ENCODE results near the gene EHMT1. TPM values are rescaled to one million over a fixed set of nuclear protein-coding genes. Genes with fewer than 3 reads are reported as not detected.

Gene EHMT1
- total and polyA plus RNA-seq, 2 donors (not counting 1 experiment from before 2014, with no cell fraction given), result 101 to 394 TPM

GRCh38 chr9:137603879-137604278 is 14.9 kb upstream of the EHMT1 start:
- CTCF ChIA-PET, result no interaction called here
- peaks cover 12 to 25% of the 10 kb centered on the region in 2 donors for H3K4me1 ChIP-seq (ENCODE audit: control insufficient read depth in 2 of 2, insufficient read depth in 2 of 2, low read length in 2 of 2)
- TF ChIP-seq EZH2 (IDR thresholded peaks at IDR 0.05; ENCODE audit: borderline replicate concordance, insufficient read depth, low read depth, low read length, poor library complexity, severe bottlenecking), result no peak
- no peak for TF ChIP-seq CTCF (IDR thresholded peaks at IDR 0.05)
- H2AFZ ChIP-seq (ENCODE audit: insufficient read depth, low read depth, low read length, poor library complexity, severe bottlenecking), result no peak overlapping the region
- H3K79me2 ChIP-seq (ENCODE audit: control insufficient read depth, insufficient read depth, low read length), result peaks cover 30% of the 10 kb centered on the region
- WGBS (ENCODE audit: insufficient coverage), result 98% methylated on average over 13 of the region's 13 CpGs
- peaks cover 0 to 4% of the 10 kb centered on the region in 2 experiments for H3K36me3 ChIP-seq (replicated peaks in 1 of 2; ENCODE audit: control extremely low read depth in 1 of 2, control insufficient read depth in 1 of 2, extremely low read depth in 1 of 2, insufficient read depth in 2 of 2, low read length in 1 of 2)
- Mint-ChIP-seq H3K4me1 (peaks cover 21% of the 10 kb centered on the region), H3K4me3 (peak overlapping the region; percentile 78), H3K27ac (no peak overlapping the region), H3K9me3 (ENCODE audit: insufficient read depth) (no peaks in the 10 kb centered on the region), H3K27me3 (no peaks in the 10 kb centered on the region)
- no peak overlapping the region for H3K9ac ChIP-seq (ENCODE audit: low read length)
- DNase-seq, result no peak
- no peak overlapping the region for H3K27ac ChIP-seq (ENCODE audit: low read length in 2 of 2)
- no peak overlapping the region for H3K4me2 ChIP-seq (replicated peaks; ENCODE audit: low read depth, low read length, poor library complexity, severe bottlenecking)
- POLR2A ChIA-PET, result no interaction called here
- H3K27me3 ChIP-seq (replicated peaks in 1 of 4; ENCODE audit: control extremely low read depth in 1 of 4, control insufficient read depth in 3 of 4, insufficient read depth in 4 of 4, low read length in 3 of 4), result no peaks in the 10 kb centered on the region
- no peaks in the 10 kb centered on the region for H3K9me3 ChIP-seq (ENCODE audit: control extremely low read depth in 1 of 3, control insufficient read depth in 2 of 3, insufficient read depth in 1 of 3, low read length in 2 of 3)
- H4K20me1 ChIP-seq (ENCODE audit: control insufficient read depth, insufficient read depth, low read length, poor library complexity, severe bottlenecking), result peaks cover 24% of the 10 kb centered on the region
- H3K4me3 ChIP-seq (ENCODE audit: control extremely low read depth in 1 of 5, extremely low read depth in 1 of 5, insufficient read depth in 1 of 5, low read depth in 2 of 5, low read length in 4 of 5), result no peak overlapping the region
- ATAC-seq (ENCODE audit: low read depth), result no peak
- intact Hi-C loops (cut with micrococcal nuclease), result loop anchor here (2.0 kb wide), 1 partner anchor 813 kb away; the partner anchor contains the start of gene TMEM141

GRCh38 chr9:137604345-137605086 is 14.3 kb upstream of the EHMT1 start:
- Histone ChIP-seq H3K4me3 (ENCODE audit: control extremely low read depth in 1 of 5, extremely low read depth in 1 of 5, insufficient read depth in 1 of 5, low read depth in 2 of 5, low read length in 4 of 5) (peak overlapping the region in 4 of 5 experiments; percentile 28 to 44 (median 42)), H3K9me3 (ENCODE audit: control extremely low read depth in 1 of 3, control insufficient read depth in 2 of 3, insufficient read depth in 1 of 3, low read length in 2 of 3) (no peaks in the 10 kb centered on the region), H2AFZ (ENCODE audit: insufficient read depth, low read depth, low read length, poor library complexity, severe bottlenecking) (peak overlapping the region; percentile 1), H3K27ac (ENCODE audit: low read length in 2 of 2) (no peak overlapping the region), H3K4me1 (ENCODE audit: control insufficient read depth in 2 of 2, insufficient read depth in 2 of 2, low read length in 2 of 2) (peaks cover 12 to 25% of the 10 kb centered on the region in 2 donors), H4K20me1 (ENCODE audit: control insufficient read depth, insufficient read depth, low read length, poor library complexity, severe bottlenecking) (peaks cover 30% of the 10 kb centered on the region), H3K27me3 (replicated peaks in 1 of 4; ENCODE audit: control extremely low read depth in 1 of 4, control insufficient read depth in 3 of 4, insufficient read depth in 4 of 4, low read length in 3 of 4) (no peaks in the 10 kb centered on the region), H3K79me2 (ENCODE audit: control insufficient read depth, insufficient read depth, low read length) (peaks cover 33% of the 10 kb centered on the region), H3K4me2 (replicated peaks; ENCODE audit: low read depth, low read length, poor library complexity, severe bottlenecking) (peak overlapping the region; percentile 67), H3K9ac (ENCODE audit: low read length) (peak overlapping the region; percentile 7), H3K36me3 (replicated peaks in 1 of 2; ENCODE audit: control extremely low read depth in 1 of 2, control insufficient read depth in 1 of 2, extremely low read depth in 1 of 2, insufficient read depth in 2 of 2, low read length in 1 of 2) (peaks cover 0 to 4% of the 10 kb centered on the region in 2 experiments)
- WGBS (ENCODE audit: insufficient coverage), result 17% methylated on average over 21 of the region's 49 CpGs
- intact Hi-C loops (cut with micrococcal nuclease), result loop anchor here (1.0 to 5.0 kb wide), 6 partner anchors 14 to 814 kb away; partner anchors contain the start of genes DPH7, MRPL41, RNF208 and TMEM141
- no peak overlapping the region for H3K27ac Mint-ChIP-seq
- no peak for ATAC-seq (ENCODE audit: low read depth)
- CTCF ChIA-PET, result no interaction called here
- DNase-seq, result peak; percentile 50
- no peaks in the 10 kb centered on the region for H3K27me3 Mint-ChIP-seq
- POLR2A ChIA-PET, result interaction anchor here (0.6 to 1.1 kb wide), 4 partner anchors 13 to 364 kb away, joined by 4 to 7 read pairs (median 4); partner anchors contain the start of genes EHMT1, TUBB4B and ZMYND19
- peak overlapping the region; percentile 78 for H3K4me3 Mint-ChIP-seq
- peaks cover 21% of the 10 kb centered on the region for H3K4me1 Mint-ChIP-seq
- no peaks in the 10 kb centered on the region for H3K9me3 Mint-ChIP-seq (ENCODE audit: insufficient read depth)
- TF ChIP-seq CTCF (IDR thresholded peaks at IDR 0.05) (no peak), EZH2 (IDR thresholded peaks at IDR 0.05; ENCODE audit: borderline replicate concordance, insufficient read depth, low read depth, low read length, poor library complexity, severe bottlenecking) (no peak)
